HEK293 (cell line): ENCODE results near the gene NECTIN4.

Experiments used
- GLI4 ChIP-seq: fragments of 450-650 bp; formaldehyde crosslinking; IDR thresholded peaks from 2 replicates; pipeline ENCODE4 v1.5.1; 2016; ENCODE audit warnings: missing biosample characterization, missing genetic modification characterization
- HOXD13 ChIP-seq: sonication (generic); formaldehyde crosslinking; IDR thresholded peaks from 2 replicates; pipeline ENCODE4 v1.8.0; 2022; ENCODE audit warnings: missing genetic modification reagents, borderline replicate concordance
- RBAK ChIP-seq: fragments of 450-650 bp; formaldehyde crosslinking; IDR thresholded peaks from 2 replicates; pipeline ENCODE4 v1.5.1; 2016; ENCODE audit warnings: missing biosample characterization, missing genetic modification characterization
- REST ChIP-seq: fragments of 450-650 bp; formaldehyde crosslinking; IDR thresholded peaks from 2 replicates; pipeline ENCODE4 v1.5.1; 2016; ENCODE audit warnings: missing biosample characterization, missing genetic modification characterization
- SCRT1 ChIP-seq: fragments of 450-650 bp; formaldehyde crosslinking; IDR thresholded peaks from 2 replicates; pipeline ENCODE4 v1.5.1; 2016; ENCODE audit warnings: missing biosample characterization, missing genetic modification characterization, borderline replicate concordance
- SP3 ChIP-seq: fragments of 450-650 bp; formaldehyde crosslinking; IDR thresholded peaks from 2 replicates; pipeline ENCODE4 v1.5.1; 2016; ENCODE audit warnings: missing biosample characterization, missing genetic modification characterization
- SP7 ChIP-seq: fragments of 450-650 bp; formaldehyde crosslinking; IDR thresholded peaks from 2 replicates; pipeline ENCODE4 v1.5.1; 2016; ENCODE audit warnings: missing biosample characterization, missing genetic modification characterization
- YY1 ChIP-seq: fragments of 450-650 bp; formaldehyde crosslinking; IDR thresholded peaks from 2 replicates; pipeline ENCODE4 v1.5.1; 2018; ENCODE audit warnings: missing biosample characterization, missing genetic modification characterization
- ZBTB48 ChIP-seq: fragments of 450-650 bp; formaldehyde crosslinking; IDR thresholded peaks from 2 replicates; pipeline ENCODE4 v1.5.1; 2016; ENCODE audit warnings: missing biosample characterization, missing genetic modification characterization
- ZFP69B ChIP-seq: fragments of 450-650 bp; formaldehyde crosslinking; IDR thresholded peaks from 2 replicates; pipeline ENCODE4 v1.5.1; 2016; ENCODE audit warnings: missing biosample characterization, missing genetic modification characterization
- ZNF140 ChIP-seq: fragments of 450-650 bp; formaldehyde crosslinking; IDR thresholded peaks from 2 replicates; pipeline ENCODE4 v1.5.1; 2016; ENCODE audit warnings: missing biosample characterization, missing genetic modification characterization
- ZNF169 ChIP-seq: fragments of 450-650 bp; formaldehyde crosslinking; IDR thresholded peaks from 2 replicates; pipeline ENCODE4 v1.5.1; 2016; ENCODE audit warnings: missing biosample characterization, missing genetic modification characterization
- ZNF174 ChIP-seq: fragments of 450-650 bp; formaldehyde crosslinking; IDR thresholded peaks from 2 replicates; pipeline ENCODE4 v1.5.0; 2017; ENCODE audit warnings: missing biosample characterization, mild to moderate bottlenecking, missing genetic modification characterization
- ZNF266 ChIP-seq: fragments of 450-650 bp; formaldehyde crosslinking; IDR thresholded peaks from 2 replicates; pipeline ENCODE4 v1.5.1; 2016; ENCODE audit warnings: missing biosample characterization, missing genetic modification characterization, low read depth
- ZNF292 ChIP-seq: fragments of 450-650 bp; formaldehyde crosslinking; IDR thresholded peaks from 2 replicates; pipeline ENCODE4 v1.5.1; 2016; ENCODE audit warnings: low read depth, missing biosample characterization, missing genetic modification characterization, borderline replicate concordance
- ZNF311 ChIP-seq: fragments of 450-650 bp; formaldehyde crosslinking; IDR thresholded peaks from 2 replicates; pipeline ENCODE4 v1.5.1; 2017; ENCODE audit warnings: missing biosample characterization, missing genetic modification characterization, borderline replicate concordance
- ZNF335 ChIP-seq: fragments of 450-650 bp; formaldehyde crosslinking; conservative IDR thresholded peaks from 2 replicates; pipeline ENCODE4 v1.5.1; 2016; ENCODE audit warnings: missing biosample characterization, missing genetic modification characterization
- ZNF366 ChIP-seq: fragments of 450-650 bp; formaldehyde crosslinking; conservative IDR thresholded peaks from 2 replicates; pipeline ENCODE4 v1.5.1; 2016; ENCODE audit warnings: missing biosample characterization, missing genetic modification characterization
- ZNF394 ChIP-seq: fragments of 450-650 bp; formaldehyde crosslinking; IDR thresholded peaks from 2 replicates; pipeline ENCODE4 v1.5.1; 2016; ENCODE audit warnings: missing biosample characterization, missing genetic modification characterization, mild to moderate bottlenecking, moderate library complexity, borderline replicate concordance
- ZNF433 ChIP-seq: fragments of 450-650 bp; formaldehyde crosslinking; IDR thresholded peaks from 2 replicates; pipeline ENCODE4 v1.5.1; 2016; ENCODE audit warnings: missing biosample characterization, missing genetic modification characterization, low read depth
- ZNF555 ChIP-seq: fragments of 450-650 bp; formaldehyde crosslinking; conservative IDR thresholded peaks from 2 replicates; pipeline ENCODE4 v1.5.1; 2017; ENCODE audit warnings: missing biosample characterization, mild to moderate bottlenecking, missing genetic modification characterization, inconsistent platforms
- ZNF558 ChIP-seq: fragments of 450-650 bp; formaldehyde crosslinking; IDR thresholded peaks from 2 replicates; pipeline ENCODE4 v1.5.1; 2016; ENCODE audit warnings: missing biosample characterization, missing genetic modification characterization
- ZNF585B ChIP-seq: fragments of 450-650 bp; formaldehyde crosslinking; IDR thresholded peaks from 2 replicates; pipeline ENCODE4 v1.5.1; 2016; ENCODE audit warnings: missing biosample characterization, missing genetic modification characterization
- ZNF664 ChIP-seq: fragments of 450-650 bp; formaldehyde crosslinking; IDR thresholded peaks from 2 replicates; pipeline ENCODE4 v1.5.1; 2016; ENCODE audit warnings: missing biosample characterization, missing genetic modification characterization
- ZNF677 ChIP-seq: fragments of 450-650 bp; IDR thresholded peaks from 2 replicates; pipeline ENCODE4 v1.5.0; 2018; ENCODE audit warnings: missing biosample characterization, mild to moderate bottlenecking, missing genetic modification characterization, moderate library complexity
- ZNF792 ChIP-seq: fragments of 450-650 bp; formaldehyde crosslinking; IDR thresholded peaks from 2 replicates; pipeline ENCODE4 v1.5.1; 2016; ENCODE audit warnings: missing biosample characterization, missing genetic modification characterization
- ZSCAN16 ChIP-seq: fragments of 450-650 bp; formaldehyde crosslinking; IDR thresholded peaks from 2 replicates; pipeline ENCODE4 v1.5.1; 2016; ENCODE audit warnings: missing biosample characterization, missing genetic modification characterization
- TF ChIP-seq, protein P1 (sequence below): fragments of 450-650 bp; formaldehyde crosslinking; IDR thresholded peaks from 2 replicates; pipeline ENCODE4 v1.5.1; 2016; ENCODE audit warnings: missing biosample characterization, missing genetic modification characterization
- TF ChIP-seq, protein P2 (sequence below): fragments of 450-650 bp; formaldehyde crosslinking; IDR thresholded peaks from 2 replicates; pipeline ENCODE4; 2016; ENCODE audit warnings: missing biosample characterization, missing genetic modification characterization
- TF ChIP-seq, protein P3 (sequence below): fragments of 450-650 bp; formaldehyde crosslinking; IDR thresholded peaks from 2 replicates; pipeline ENCODE4 v1.5.1; 2016; ENCODE audit warnings: missing biosample characterization, missing genetic modification characterization

NECTIN4 gene

GRCh38 chr1:161131523-161132409, 42.4 kb upstream of the NECTIN4 start (continued):
- TF ChIP-seq SCRT1 (tag by site-specific recombination), result no peak
- no peak for TF ChIP-seq ZNF558 (tag by site-specific recombination)
- no peak for TF ChIP-seq ZNF140 (tag by site-specific recombination)
- TF ChIP-seq RBAK (tag by site-specific recombination), result no peak
- TF ChIP-seq ZNF433 (tag by site-specific recombination), result no peak
- 0 out of 2 replicates have a peak, but pooled peaks have one; percentile 29 for TF ChIP-seq ZNF169 (tag by site-specific recombination)
- TF ChIP-seq ZFP69B (tag by site-specific recombination), result peak; percentile 66
- no peak; the same call in 1 of the 2 replicates for TF ChIP-seq REST
- TF ChIP-seq, protein P1, sequence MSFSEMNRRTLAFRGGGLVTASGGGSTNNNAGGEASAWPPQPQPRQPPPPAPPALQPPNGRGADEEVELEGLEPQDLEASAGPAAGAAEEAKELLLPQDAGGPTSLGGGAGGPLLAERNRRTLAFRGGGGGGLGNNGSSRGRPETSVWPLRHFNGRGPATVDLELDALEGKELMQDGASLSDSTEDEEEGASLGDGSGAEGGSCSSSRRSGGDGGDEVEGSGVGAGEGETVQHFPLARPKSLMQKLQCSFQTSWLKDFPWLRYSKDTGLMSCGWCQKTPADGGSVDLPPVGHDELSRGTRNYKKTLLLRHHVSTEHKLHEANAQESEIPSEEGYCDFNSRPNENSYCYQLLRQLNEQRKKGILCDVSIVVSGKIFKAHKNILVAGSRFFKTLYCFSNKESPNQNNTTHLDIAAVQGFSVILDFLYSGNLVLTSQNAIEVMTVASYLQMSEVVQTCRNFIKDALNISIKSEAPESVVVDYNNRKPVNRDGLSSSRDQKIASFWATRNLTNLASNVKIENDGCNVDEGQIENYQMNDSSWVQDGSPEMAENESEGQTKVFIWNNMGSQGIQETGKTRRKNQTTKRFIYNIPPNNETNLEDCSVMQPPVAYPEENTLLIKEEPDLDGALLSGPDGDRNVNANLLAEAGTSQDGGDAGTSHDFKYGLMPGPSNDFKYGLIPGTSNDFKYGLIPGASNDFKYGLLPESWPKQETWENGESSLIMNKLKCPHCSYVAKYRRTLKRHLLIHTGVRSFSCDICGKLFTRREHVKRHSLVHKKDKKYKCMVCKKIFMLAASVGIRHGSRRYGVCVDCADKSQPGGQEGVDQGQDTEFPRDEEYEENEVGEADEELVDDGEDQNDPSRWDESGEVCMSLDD, result peak; percentile 80
- no peak for TF ChIP-seq ZSCAN16
- peak; percentile 18; the same call in 1 of the 2 replicates for TF ChIP-seq ZNF394 (tag by site-specific recombination)
- peak; percentile 7; the same call in 1 of the 2 replicates for TF ChIP-seq ZNF585B (tag by site-specific recombination)
- peak; percentile 33 for TF ChIP-seq ZNF335 (tag by site-specific recombination)
- no peak for TF ChIP-seq ZNF677 (tag by site-specific recombination)
- no peak; the same call in none of the 2 replicates for TF ChIP-seq SP7 (tag by site-specific recombination)
- TF ChIP-seq ZNF366 (tag by site-specific recombination), result peak; percentile 90
- TF ChIP-seq, protein P2, sequence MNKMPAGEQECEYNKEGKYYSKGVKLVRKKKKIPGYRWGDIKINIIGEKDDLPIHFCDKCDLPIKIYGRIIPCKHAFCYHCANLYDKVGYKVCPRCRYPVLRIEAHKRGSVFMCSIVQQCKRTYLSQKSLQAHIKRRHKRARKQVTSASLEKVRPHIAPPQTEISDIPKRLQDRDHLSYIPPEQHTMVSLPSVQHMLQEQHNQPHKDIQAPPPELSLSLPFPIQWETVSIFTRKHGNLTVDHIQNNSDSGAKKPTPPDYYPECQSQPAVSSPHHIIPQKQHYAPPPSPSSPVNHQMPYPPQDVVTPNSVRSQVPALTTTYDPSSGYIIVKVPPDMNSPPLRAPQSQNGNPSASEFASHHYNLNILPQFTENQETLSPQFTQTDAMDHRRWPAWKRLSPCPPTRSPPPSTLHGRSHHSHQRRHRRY (tag by site-specific recombination), result peak; percentile 88; the same call in 1 of the 2 replicates
- no peak for TF ChIP-seq ZNF664 (tag by site-specific recombination)
- no peak; the same call in 1 of the 2 replicates for TF ChIP-seq GLI4 (tag by site-specific recombination)
- 0 out of 2 replicates have a peak, but pooled peaks have one; percentile 1 for TF ChIP-seq ZNF292 (tag by site-specific recombination)
- 0 out of 2 replicates have a peak, but pooled peaks have one; percentile 43 for TF ChIP-seq ZNF266 (tag by site-specific recombination)
- no peak for TF ChIP-seq YY1 (tag by site-specific recombination)
- TF ChIP-seq ZBTB48, result peak; percentile 86
- no peak for TF ChIP-seq ZNF311 (tag by site-specific recombination)
- TF ChIP-seq HOXD13 (CRISPR knock-in tag), result no peak
- TF ChIP-seq SP3 (tag by site-specific recombination), result no peak; the same call in 1 of the 2 replicates
- TF ChIP-seq, protein P3, sequence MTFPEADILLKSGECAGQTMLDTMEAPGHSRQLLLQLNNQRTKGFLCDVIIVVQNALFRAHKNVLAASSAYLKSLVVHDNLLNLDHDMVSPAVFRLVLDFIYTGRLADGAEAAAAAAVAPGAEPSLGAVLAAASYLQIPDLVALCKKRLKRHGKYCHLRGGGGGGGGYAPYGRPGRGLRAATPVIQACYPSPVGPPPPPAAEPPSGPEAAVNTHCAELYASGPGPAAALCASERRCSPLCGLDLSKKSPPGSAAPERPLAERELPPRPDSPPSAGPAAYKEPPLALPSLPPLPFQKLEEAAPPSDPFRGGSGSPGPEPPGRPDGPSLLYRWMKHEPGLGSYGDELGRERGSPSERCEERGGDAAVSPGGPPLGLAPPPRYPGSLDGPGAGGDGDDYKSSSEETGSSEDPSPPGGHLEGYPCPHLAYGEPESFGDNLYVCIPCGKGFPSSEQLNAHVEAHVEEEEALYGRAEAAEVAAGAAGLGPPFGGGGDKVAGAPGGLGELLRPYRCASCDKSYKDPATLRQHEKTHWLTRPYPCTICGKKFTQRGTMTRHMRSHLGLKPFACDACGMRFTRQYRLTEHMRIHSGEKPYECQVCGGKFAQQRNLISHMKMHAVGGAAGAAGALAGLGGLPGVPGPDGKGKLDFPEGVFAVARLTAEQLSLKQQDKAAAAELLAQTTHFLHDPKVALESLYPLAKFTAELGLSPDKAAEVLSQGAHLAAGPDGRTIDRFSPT (tag by site-specific recombination), result peak; percentile 82; the same call in 1 of the 2 replicates
- no peak for TF ChIP-seq ZNF174
- TF ChIP-seq ZNF555, result no peak
- no peak; the same call in 1 of the 2 replicates for TF ChIP-seq ZNF792
